Prostate gland (tissue), 2 donors: ENCODE data around the gene FNDC10. TPM values are rescaled to one million over a fixed set of nuclear protein-coding genes. Genes with fewer than 3 reads are reported as not detected.

ENCODE experiments used
- DNase-seq: peaks from one replicate; pipeline ENCODE4 v3.0.0-alpha.2; 2019; ENCODE audit warnings: low spot score
- H3K27ac ChIP-seq, 2 donors: fragments of 200-600 bp; sonication (generic); 2 replicates each; pipeline ENCODE4 v1.5.1; 2017 to 2019
- H3K27me3 ChIP-seq: fragments of 200-600 bp; sonication (generic); replicated peaks from 2 replicates; pipeline ENCODE4 v1.5.1; 2019; ENCODE audit not compliant: insufficient read depth
- H3K36me3 ChIP-seq, 2 donors: fragments of 200-600 bp; sonication (generic); 1 replicate in 1 of 2; 2 replicates in 1 of 2; pipeline versions ENCODE4 v1.5.1 to v1.8.1; 2017 to 2019
- H3K4me1 ChIP-seq: fragments of 200-600 bp; sonication (generic); replicated peaks from 2 replicates; pipeline ENCODE4 v1.5.1; 2019
- H3K4me3 ChIP-seq, 2 donors: fragments of 200-600 bp; sonication (generic); 2 replicates each; pipeline ENCODE4 v1.5.1; 2017 to 2019
- H3K9me3 ChIP-seq: fragments of 200-600 bp; sonication (generic); 2 replicates; pipeline ENCODE4 v1.5.1; 2017
- POLR2A ChIP-seq: fragments of 450-650 bp; IDR thresholded peaks from one replicate; pipeline ENCODE4 v1.6.1; 2016; ENCODE audit warnings: antibody characterized with exemption, mild to moderate bottlenecking
- POLR2AphosphoS5 ChIP-seq: sonication (generic); formaldehyde crosslinking; IDR thresholded peaks from one replicate; pipeline ENCODE4 v1.6.1; 2017; ENCODE audit warnings: antibody characterized with exemption
- WGBS: methylation state at CpG from one replicate; pipeline ENCODE4 v1.1.5; 2018; 5-methylcytosine and 5-hydroxymethylcytosine counted together
- intact Hi-C: fragments of 100-400 bp; cut with DNase I; formaldehyde crosslinking; loops from one replicate; pipeline ENCODE4 v1.14.2; 2022
- total RNA-seq, 2 donors: library from RNA; depleted of rRNA; stranded (reverse); fragments of >200 nt; gene quantifications; one replicate each; pipeline ENCODE4 v1.1.0, GENCODE V29; 2016
- TF ChIP-seq, protein P1 (sequence below), 4 experiments: fragments of 200-600 bp in 2 of 4; fragments of 450-650 bp in 2 of 4; sonication (generic) in 2 of 4; IDR thresholded peaks; 1 replicate in 3 of 4; 2 replicates in 1 of 4; pipeline ENCODE4 v1.5.1; 2016 to 2019; ENCODE audit warnings: antibody characterized with exemption in 4 of 4, mild to moderate bottlenecking in 2 of 4, moderate library complexity in 2 of 4

FNDC10 gene
- total RNA-seq, 2 donors from 2014 or later = 3.5 to 33.3 TPM

DNA sequence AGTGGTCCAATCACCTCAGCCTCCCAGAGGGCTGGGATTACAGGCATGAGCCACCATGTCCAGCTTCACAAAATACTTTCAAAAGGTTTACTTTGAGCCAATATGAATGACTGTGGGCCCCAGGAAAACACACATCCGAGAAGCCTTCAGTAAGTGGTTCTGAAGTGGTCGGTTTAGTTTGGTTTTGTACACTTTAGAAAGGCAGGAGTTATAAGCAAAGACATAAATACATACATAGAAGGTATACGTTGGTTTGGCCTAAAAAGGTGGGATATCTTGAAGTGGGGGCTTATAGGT is 12.1 kb upstream of the FNDC10 start:
- H3K4me3 ChIP-seq = no peak overlapping the region
- DNase-seq = no peak
- no peaks in the 10 kb centered on the region for H3K9me3 ChIP-seq
- peaks cover 23% of the 10 kb centered on the region for H3K4me1 ChIP-seq
- no peak overlapping the region for H3K27ac ChIP-seq
- intact Hi-C loops = no loop called here
- WGBS = 75% methylated on average over 3 of the region's 3 CpGs
- H3K27me3 ChIP-seq = no peaks in the 10 kb centered on the region
- H3K36me3 ChIP-seq = no peaks in the 10 kb centered on the region
- TF ChIP-seq POLR2A = no peak
- TF ChIP-seq, protein P1, sequence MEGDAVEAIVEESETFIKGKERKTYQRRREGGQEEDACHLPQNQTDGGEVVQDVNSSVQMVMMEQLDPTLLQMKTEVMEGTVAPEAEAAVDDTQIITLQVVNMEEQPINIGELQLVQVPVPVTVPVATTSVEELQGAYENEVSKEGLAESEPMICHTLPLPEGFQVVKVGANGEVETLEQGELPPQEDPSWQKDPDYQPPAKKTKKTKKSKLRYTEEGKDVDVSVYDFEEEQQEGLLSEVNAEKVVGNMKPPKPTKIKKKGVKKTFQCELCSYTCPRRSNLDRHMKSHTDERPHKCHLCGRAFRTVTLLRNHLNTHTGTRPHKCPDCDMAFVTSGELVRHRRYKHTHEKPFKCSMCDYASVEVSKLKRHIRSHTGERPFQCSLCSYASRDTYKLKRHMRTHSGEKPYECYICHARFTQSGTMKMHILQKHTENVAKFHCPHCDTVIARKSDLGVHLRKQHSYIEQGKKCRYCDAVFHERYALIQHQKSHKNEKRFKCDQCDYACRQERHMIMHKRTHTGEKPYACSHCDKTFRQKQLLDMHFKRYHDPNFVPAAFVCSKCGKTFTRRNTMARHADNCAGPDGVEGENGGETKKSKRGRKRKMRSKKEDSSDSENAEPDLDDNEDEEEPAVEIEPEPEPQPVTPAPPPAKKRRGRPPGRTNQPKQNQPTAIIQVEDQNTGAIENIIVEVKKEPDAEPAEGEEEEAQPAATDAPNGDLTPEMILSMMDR (IDR thresholded peaks at IDR 0.05) = no peak
- no peak for TF ChIP-seq POLR2AphosphoS5

DNA sequence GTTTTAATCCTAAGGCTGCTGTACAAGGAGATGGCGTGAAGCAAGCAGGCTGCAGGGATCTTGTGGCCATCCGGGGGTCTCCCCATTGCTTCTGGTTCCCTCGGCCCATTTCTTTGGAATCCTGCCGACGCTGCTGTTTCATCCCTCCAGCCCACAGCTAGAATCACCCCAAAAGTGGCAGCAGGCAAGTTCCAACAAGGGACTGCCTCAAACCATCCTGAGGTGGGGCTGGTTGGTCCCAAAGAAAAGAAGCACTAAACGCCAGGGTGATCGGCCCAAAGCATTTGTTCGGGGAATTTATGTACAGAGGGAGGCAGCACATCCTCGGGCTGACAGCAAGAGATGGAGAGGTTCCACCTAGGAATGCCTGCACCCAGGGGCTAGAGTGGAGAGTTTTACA is 10.9 kb upstream of the FNDC10 start:
- Histone ChIP-seq H3K27ac (peak overlapping the region in 1 of 2 donors; percentile 33), H3K27me3 (no peaks in the 10 kb centered on the region), H3K4me3 (no peak overlapping the region), H3K4me1 (peaks cover 15% of the 10 kb centered on the region), H3K36me3 (no peaks in the 10 kb centered on the region), H3K9me3 (no peaks in the 10 kb centered on the region)
- WGBS = 76% methylated on average over 9 of the region's 9 CpGs
- no peak for DNase-seq
- intact Hi-C loops = no loop called here
- TF ChIP-seq POLR2AphosphoS5 (no peak), POLR2A (no peak)
- TF ChIP-seq, protein P1 (IDR thresholded peaks at IDR 0.05) = no peak

DNA sequence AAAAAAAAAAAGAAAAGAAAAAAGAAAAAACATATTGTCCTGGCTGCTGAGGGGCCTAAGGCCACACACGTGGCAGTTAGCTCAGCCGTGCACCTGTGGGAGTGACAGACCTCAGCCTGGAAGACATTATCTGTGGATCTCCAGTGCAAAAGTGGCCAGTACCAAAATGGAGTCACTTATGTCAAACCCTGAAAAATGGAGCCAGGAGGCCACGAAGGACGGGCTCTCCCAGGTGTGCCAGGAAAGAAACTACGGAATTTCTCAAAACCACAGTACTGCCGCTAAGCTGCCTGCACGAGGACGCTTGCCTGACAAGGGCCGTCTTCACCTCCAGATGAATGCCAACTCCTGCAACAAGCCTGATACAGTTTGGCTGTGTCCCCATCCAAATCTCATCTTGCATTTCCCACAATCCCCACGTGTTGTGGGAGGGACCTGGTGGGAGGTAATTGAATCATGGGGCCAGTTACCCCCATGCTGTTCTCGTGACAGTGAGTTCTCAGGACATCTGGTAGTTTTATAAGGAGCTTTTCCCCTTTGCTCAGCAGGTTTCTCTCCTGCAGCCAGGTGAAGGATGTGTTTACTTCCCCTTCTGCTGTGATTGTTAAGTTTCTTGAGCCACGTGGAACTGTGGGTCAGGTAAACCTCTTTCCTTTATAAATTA is 10.0 kb upstream of the FNDC10 start:
- intact Hi-C loops = no loop called here
- 69% methylated on average over 12 of the region's 12 CpGs for WGBS
- no peaks in the 10 kb centered on the region for H3K36me3 ChIP-seq
- no peaks in the 10 kb centered on the region for H3K9me3 ChIP-seq
- H3K4me3 ChIP-seq = no peak overlapping the region
- H3K4me1 ChIP-seq = peaks cover 15% of the 10 kb centered on the region
- H3K27me3 ChIP-seq = no peaks in the 10 kb centered on the region
- H3K27ac ChIP-seq = peak overlapping the region in 1 of 2 donors; percentile 33
- DNase-seq = no peak
- TF ChIP-seq POLR2A = no peak
- TF ChIP-seq, protein P1 (IDR thresholded peaks at IDR 0.05) = no peak
- TF ChIP-seq POLR2AphosphoS5 = peak; percentile 72

DNA sequence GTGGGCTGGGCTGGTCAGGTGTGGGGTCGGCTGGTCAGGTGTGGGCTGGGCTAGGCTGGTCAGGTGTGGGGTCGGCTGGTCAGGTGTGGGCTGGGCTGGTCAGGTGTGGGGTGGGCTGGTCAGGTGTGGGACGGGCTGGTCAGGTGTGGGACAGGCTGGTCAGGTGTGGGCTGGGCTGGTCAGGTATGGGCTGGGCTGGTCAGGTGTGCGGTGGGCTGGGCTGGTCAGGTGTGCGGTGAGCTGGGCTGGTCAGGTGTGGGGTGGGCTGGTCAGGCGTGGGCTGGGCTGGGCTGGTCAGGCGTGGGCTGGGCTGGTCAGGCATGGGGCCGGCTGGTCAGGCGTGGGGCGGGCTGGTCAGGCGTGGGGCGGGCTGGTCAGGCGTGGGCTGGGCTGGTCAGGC is 6.3 kb upstream of the FNDC10 start:
- intact Hi-C loops = no loop called here

DNA sequence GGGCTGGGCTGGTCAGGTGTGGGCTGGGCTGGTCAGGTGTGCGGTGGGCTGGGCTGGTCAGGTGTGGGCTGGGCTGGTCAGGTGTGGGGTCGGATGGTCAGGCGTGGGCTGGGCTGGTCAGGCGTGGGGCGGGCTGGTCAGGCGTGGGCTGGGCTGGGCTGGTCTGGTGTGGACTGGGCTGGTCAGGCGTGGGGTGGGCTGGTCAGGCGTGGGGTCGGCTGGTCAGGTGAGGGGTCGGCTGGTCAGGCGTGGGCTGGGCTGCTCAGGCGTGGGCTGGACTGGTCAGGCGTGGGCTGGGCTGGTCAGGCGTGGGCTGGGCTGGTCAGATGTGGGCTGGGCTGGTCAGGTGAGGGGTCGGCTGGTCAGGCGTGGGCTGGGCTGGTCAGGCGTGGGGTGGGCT is 5.8 kb upstream of the FNDC10 start:
- intact Hi-C loops = no loop called here
- WGBS = 87% methylated on average over 17 of the region's 17 CpGs
- no peaks in the 10 kb centered on the region for H3K27me3 ChIP-seq
- DNase-seq = no peak
- H3K27ac ChIP-seq = no peak overlapping the region
- peaks cover 4% of the 10 kb centered on the region for H3K4me1 ChIP-seq
- TF ChIP-seq, protein P1 (IDR thresholded peaks at IDR 0.05) = no peak
- TF ChIP-seq POLR2A (no peak), POLR2AphosphoS5 (no peak)
- H3K36me3 ChIP-seq = no peaks in the 10 kb centered on the region
- H3K4me3 ChIP-seq = no peak overlapping the region
- H3K9me3 ChIP-seq = no peaks in the 10 kb centered on the region

More for the DNA sequence above, 6.3 kb upstream of the FNDC10 start:
- Histone ChIP-seq H3K4me1 (peaks cover 5% of the 10 kb centered on the region), H3K27ac (no peak overlapping the region), H3K9me3 (no peaks in the 10 kb centered on the region), H3K36me3 (no peaks in the 10 kb centered on the region), H3K27me3 (no peaks in the 10 kb centered on the region), H3K4me3 (no peak overlapping the region)
- TF ChIP-seq, protein P1 (IDR thresholded peaks at IDR 0.05) = no peak
- no peak for TF ChIP-seq POLR2AphosphoS5
- TF ChIP-seq POLR2A = no peak
- 90% methylated on average over 12 of the region's 13 CpGs for WGBS
- DNase-seq = no peak
